Activated effector memory CD4-positive, alpha-beta T cell treated with Interleukin-2 at 50 U/mL for 16 hours (primary cell): ENCODE measurements around the gene PLAAT3.
"Not testable (repeated sequence)": the region's sequence is repeated elsewhere in the genome, so short reads cannot be mapped to it uniquely, and the experiment has no call there.

Experiments
- DNase-seq: peaks from one replicate; pipeline ENCODE4 v3.0.0-alpha.2; 2020

PLAAT3 gene

DNA sequence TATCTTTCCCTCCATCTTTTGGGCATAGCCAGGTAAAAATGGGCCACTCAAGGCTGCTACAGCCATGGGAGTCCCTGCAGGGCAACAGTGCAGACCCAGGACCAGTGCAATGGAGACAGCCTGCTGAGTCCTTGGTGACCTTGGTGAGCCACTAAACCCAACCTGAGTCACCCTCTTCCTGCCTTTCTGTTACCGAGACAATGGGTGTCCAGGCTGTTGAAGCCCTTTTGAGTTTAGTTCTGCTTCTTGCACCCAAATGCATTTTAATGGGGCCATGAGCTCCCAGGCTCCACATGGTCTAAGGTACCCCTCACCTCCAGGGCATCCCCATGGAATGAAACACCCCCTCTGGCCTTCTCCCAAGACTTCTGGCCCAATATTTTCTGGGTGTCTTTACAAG, 78.5 kb downstream of the PLAAT3 start:
- DNase-seq, result peak; percentile 15

DNA sequence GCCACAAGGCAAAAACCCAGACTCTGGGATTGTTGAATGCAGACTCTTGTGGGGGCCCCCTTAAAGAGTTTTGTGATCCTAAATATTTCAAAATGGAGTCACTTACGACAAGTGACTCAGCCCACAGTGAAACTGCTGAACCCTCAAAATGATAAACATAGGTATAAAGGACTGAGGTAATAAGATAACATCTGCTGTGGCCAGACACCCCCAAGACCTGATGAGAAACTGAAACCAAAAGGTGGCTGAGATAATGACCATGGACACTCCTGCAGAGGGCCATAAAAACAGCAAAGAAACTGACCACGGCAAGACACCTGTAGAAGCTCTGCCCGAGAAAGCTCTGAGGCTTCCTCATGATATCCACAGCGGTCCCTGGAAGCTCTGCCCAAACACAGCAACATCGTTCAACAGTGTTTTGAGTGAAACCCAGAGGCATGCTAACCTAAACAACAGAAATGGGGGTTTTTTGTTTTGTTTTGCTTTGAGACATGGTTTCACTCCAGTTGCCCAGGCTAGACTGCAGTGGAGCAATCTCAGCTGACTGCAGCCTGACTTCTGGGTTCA, 79.3 kb downstream of the PLAAT3 start:
- DNase-seq, result no peak

DNA sequence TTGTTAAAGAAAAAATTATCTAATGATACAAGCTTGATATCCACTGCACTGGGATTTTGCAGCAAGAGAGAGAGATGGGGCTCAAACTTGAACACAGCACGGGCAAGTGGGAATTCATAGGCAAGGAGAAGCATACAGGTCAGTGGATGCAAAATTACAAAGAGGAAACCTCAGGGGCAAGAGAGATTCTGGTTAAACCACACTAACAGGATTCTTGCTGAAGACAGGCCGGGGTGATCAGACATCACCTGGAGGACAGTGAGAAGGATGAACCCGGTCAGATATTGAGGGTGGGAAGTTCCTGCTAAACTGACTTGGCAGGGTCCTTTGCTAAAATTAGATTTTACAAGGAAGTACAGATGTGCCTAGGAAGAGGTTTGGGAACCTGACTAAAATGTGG, 80.2 kb downstream of the PLAAT3 start:
- no peak for DNase-seq

DNA sequence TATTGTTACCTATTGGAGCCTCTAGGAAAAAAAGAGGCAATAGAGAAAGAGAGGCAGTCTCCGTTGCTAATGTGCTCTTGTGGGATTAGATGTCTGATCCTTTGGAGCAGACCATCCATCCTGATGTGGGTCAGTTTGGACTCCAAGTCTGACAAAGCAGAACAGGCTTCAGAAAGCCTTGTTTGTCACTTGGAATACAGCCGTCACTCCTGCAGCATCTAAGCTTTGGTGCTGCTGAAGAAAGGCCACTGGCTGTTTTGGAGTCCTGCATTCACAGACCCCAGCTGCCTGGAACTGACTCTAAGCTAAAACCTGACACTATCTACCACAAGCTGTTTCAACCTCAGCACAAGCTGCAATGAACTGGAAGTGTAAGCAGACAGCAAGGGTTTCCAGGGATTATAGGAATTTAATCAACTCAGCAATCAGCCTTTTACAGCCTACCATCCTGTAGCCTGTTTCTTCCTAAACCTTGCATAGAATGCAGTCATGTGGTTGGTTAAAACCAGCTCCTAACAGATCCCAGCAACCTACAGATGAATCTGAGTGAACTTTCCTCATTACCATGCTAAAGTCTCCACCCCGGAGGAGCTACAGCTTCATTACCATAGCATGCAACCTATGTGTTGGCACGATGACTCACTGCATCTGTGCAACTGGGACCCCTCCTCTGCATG, 81.3 kb downstream of the PLAAT3 start:
- DNase-seq, result no peak

DNA sequence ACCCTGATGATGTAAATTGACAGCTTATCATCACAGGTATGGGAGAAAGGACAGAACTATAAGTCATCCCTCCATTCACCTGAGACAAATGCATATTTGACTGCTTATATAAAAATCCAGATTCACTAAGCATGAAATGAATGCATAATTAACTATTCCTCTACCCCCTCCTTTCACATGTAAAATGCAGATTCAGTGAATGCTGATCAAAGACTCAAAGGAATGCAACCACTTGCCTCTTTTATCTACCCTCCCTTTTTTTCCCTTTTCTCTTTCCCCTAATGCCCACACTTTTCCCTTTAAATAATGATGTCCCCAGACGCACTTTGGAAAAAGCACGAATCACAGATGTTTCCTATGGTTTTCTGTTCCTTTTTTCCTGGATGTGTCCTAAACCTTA, 82.1 kb downstream of the PLAAT3 start:
- no peak for DNase-seq

DNA sequence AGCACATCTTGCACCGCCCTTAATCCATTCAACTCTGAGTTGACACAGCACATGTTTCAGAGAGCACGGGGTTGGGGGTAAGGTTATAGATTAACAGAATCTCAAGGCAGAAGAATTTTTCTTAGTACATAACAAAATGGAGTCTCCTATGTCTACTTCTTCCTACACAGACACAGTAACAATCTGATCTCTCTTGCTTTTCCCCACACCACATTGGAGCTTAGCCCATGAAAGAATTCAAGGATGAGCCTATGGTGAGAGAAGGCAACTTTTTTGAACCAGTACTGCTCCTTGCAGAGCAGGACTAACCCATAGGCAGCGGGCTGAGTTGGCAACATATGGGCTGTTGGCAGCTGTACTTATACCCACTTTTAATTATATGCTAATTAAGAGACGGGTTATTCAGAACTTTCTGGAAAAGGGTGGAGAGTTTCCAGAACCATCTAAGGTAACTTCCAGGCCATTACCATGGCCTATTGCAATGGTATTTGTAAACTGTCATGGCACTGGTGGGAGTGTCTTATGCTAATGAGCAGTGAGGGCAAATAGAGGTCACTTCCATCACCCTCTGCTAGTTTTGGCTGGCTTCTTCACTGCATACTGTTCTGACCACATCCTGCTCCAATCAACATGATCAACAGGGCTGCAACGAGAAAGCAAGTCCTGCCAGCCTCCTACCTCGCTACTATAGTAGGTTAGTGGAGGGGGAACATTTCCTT, 83.0 kb downstream of the PLAAT3 start:
- peak; percentile 53 for DNase-seq

DNA sequence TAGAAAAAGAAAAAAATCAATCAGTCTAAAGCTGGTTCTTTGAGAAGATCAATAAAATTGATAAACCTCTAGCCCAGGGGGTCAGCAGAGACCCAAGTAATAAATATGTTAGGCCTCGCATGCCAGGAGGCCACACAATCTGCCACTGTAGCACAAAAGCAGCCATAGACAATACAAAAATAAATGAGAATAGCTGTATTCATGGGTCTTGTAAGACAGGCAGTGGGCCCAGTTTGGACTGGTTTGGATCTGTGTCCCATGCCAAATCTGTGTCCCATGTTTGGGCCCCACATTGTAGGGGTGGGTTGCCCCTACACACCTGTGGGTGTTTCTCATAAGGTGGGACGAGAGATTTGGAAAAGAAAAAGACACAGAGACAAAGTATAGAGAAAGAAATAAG, 84.2 kb downstream of the PLAAT3 start:
- no peak for DNase-seq

DNA sequence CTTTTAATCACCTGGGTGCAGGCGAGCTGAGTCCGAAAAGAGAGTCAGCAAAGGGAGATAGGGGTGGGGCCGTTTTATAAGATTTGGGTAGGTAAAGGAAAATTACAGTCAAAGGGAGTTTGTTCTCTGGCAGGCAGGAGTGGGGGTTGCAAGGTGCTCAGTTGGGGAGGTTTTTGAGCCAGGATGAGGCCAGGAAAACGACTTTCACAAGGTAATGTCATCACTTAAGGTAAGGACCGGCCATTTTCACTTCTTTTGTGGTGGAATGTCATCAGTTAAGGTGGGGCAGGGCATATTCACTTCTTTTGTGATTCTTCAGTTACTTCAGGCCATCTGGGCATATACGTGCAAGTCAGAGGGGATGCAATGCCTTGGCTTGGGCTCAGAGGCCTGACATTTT, 84.9 kb downstream of the PLAAT3 start:
- DNase-seq, result not testable (repeated sequence)

DNA sequence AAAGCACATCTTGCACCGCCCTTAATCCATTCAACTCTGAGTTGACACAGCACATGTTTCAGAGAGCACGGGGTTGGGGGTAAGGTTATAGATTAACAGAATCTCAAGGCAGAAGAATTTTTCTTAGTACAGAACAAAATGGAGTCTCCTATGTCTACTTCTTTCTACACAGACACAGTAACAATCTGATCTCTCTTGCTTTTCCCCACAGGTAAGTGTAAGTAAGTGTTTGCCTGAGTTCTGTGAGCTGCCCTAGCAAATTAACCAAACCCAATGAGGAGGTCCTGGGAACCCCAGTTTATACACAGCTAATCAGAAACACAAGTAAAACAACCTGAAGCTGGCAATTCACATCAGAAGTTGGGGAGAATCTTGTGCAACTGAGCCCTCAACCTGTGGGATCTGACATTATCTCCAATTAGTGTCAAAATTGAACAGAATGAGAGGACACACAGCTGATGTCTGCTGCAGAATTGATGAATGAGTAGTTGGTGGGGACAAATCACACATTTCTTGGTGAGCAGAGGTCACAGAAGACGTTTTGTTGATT, 85.4 kb downstream of the PLAAT3 start:
- DNase-seq, result not testable (repeated sequence)

DNA sequence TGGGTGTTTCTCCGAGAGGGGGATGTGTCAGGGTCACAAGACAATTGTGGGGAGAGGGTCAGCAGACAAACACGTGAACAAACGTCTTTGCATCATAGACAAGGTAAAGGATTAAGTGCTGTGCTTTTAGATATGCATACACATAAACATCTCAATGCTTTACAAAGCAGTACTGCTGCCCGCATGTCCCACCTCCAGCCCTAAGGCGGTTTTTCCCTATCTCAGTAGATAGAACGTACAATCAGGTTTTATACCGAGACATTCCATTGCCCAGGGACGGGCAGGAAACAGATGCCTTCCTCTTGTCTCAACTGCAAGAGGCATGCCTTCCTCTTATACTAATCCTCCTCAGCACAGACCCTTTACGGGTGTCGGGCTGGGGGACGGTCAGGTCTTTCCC, 86.1 kb downstream of the PLAAT3 start:
- not testable (repeated sequence) for DNase-seq

DNA sequence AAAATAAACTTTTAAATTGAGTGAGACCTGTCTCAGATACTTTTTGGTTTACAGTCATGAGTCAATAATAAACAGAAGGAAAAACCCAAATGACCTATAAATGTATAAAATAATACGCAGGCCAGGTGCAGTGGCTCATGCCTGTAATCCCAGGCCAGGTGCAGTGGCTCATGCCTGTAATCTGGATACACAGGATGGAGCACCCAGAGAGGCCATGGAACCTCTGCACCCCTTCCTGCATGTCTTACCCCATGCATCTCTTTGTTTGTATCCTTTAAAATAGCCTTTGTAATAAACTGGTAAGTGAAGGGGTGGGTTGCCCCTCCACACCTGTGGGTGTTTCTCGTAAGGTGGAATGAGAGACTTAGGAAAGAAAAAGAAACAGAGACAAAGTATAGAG, 86.6 kb downstream of the PLAAT3 start:
- no peak for DNase-seq
